ENCODE results near the gene ANKRD12. TPM values are rescaled to one million over a fixed set of nuclear protein-coding genes. Genes with fewer than 3 reads are reported as not detected.

ANKRD12 gene
- total RNA-seq, 1 donor from 2014 or later = 53.3 TPM

- TF ChIP-seq CTCF (IDR thresholded peaks at IDR 0.05; ENCODE audit: unreplicated experiment) = no peak
- Mint-ChIP-seq H3K27ac (no peak overlapping the region), H3K27me3 (no peaks in the 10 kb centered on the region), H3K9me3 (ENCODE audit: low read depth) (no peaks in the 10 kb centered on the region), H3K4me1 (ENCODE audit: low read depth) (peaks cover 15% of the 10 kb centered on the region), H3K36me3 (ENCODE audit: insufficient read depth) (peaks cover 24% of the 10 kb centered on the region), H3K4me3 (ENCODE audit: low read depth) (no peak overlapping the region)
- no peak for DNase-seq (ENCODE audit: low spot score, unreplicated experiment)
Observed at GRCh38 chr18:9130806-9131205, 5.8 kb upstream of the ANKRD12 start.

GRCh38 chr18:9132628-9133027 lies 4.0 kb upstream of the ANKRD12 start:
- Mint-ChIP-seq H3K27me3 (no peaks in the 10 kb centered on the region), H3K4me1 (ENCODE audit: low read depth) (peaks cover 16% of the 10 kb centered on the region), H3K36me3 (ENCODE audit: insufficient read depth) (peaks cover 20% of the 10 kb centered on the region), H3K27ac (no peak overlapping the region), H3K9me3 (ENCODE audit: low read depth) (no peaks in the 10 kb centered on the region), H3K4me3 (ENCODE audit: low read depth) (no peak overlapping the region)
- no peak for DNase-seq (ENCODE audit: low spot score, unreplicated experiment)
- no peak for TF ChIP-seq CTCF (IDR thresholded peaks at IDR 0.05; ENCODE audit: unreplicated experiment)

GRCh38 chr18:9133225-9133624 lies 3.4 kb upstream of the ANKRD12 start:
- no peaks in the 10 kb centered on the region for H3K27me3 Mint-ChIP-seq
- peak overlapping the region; percentile 29 for H3K27ac Mint-ChIP-seq
- no peaks in the 10 kb centered on the region for H3K9me3 Mint-ChIP-seq (ENCODE audit: low read depth)
- no peak for DNase-seq (ENCODE audit: low spot score, unreplicated experiment)
- TF ChIP-seq CTCF (IDR thresholded peaks at IDR 0.05; ENCODE audit: unreplicated experiment) = no peak
- no peak overlapping the region for H3K4me3 Mint-ChIP-seq (ENCODE audit: low read depth)
- H3K36me3 Mint-ChIP-seq (ENCODE audit: insufficient read depth) = peaks cover 18% of the 10 kb centered on the region
- H3K4me1 Mint-ChIP-seq (ENCODE audit: low read depth) = peaks cover 20% of the 10 kb centered on the region

GRCh38 chr18:9135081-9135911 lies 1.3 kb upstream of the ANKRD12 start:
- Mint-ChIP-seq H3K27ac (peak overlapping the region; percentile 95), H3K36me3 (ENCODE audit: insufficient read depth) (peaks cover 8% of the 10 kb centered on the region), H3K27me3 (no peaks in the 10 kb centered on the region), H3K9me3 (ENCODE audit: low read depth) (no peaks in the 10 kb centered on the region), H3K4me3 (ENCODE audit: low read depth) (peak overlapping the region; percentile 97), H3K4me1 (ENCODE audit: low read depth) (peaks cover 31% of the 10 kb centered on the region)
- no peak for DNase-seq (ENCODE audit: low spot score, unreplicated experiment)
- TF ChIP-seq CTCF (IDR thresholded peaks at IDR 0.05; ENCODE audit: unreplicated experiment) = no peak

- DNase-seq (ENCODE audit: low spot score, unreplicated experiment) = peak; percentile 43
- Mint-ChIP-seq H3K9me3 (ENCODE audit: low read depth) (no peaks in the 10 kb centered on the region), H3K27ac (peak overlapping the region; percentile 100), H3K27me3 (no peaks in the 10 kb centered on the region), H3K4me3 (ENCODE audit: low read depth) (peak overlapping the region; percentile 97), H3K36me3 (ENCODE audit: insufficient read depth) (peaks cover 8% of the 10 kb centered on the region), H3K4me1 (ENCODE audit: low read depth) (peaks cover 32% of the 10 kb centered on the region)
- no peak for TF ChIP-seq CTCF (IDR thresholded peaks at IDR 0.05; ENCODE audit: unreplicated experiment)
Observed at GRCh38 chr18:9135912-9136314, 668 bp upstream of the ANKRD12 start.

Data from progenitor cell of endocrine pancreas (in vitro differentiated cells).